ENCODE data around the gene EPS8L1.
"Not testable (repeated sequence)": the region's sequence is repeated elsewhere in the genome, so short reads cannot be mapped to it uniquely, and the experiment has no call there.

The EPS8L1 gene

DNA sequence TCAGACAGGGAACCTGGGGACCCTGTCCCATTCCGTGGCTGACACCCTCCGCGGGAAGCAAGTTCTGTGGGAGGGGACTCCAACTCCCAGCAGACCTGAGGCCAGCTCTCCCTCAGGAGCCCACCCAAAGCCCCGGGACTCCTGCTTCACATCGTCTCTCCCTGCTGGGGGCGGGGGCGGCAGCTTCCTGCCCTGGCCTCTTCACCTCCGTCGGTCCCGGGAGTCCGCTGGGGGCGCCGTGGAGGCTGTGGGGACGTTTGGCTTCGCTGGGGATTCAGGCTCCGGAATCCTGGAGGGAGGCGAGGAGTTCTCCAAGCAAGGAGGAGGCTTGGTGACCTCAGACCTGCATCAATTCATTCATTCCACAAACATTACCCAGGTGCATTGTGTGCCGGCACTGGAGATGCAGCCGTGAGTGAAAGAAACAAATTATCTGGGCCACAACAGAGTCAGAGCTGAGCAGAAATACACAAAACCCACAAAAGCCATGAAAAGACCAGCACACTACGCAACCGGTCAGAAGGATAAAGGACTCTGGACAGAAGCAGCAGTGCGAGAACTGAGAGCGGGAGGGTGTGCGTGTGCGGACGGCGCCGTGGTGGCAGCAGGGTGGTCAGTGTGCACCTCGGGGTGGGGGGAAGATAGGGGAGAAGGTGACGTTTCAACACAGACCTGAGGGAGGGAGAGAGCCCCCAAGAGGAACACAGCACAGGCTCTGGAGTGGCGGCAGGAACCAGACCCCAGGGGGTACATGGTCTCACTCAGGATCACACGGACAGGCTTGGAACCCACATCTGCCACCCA lies 19.0 kb downstream of the EPS8L1 start:
- no peak for DNase-seq (ENCODE audit: low spot score)

DNA sequence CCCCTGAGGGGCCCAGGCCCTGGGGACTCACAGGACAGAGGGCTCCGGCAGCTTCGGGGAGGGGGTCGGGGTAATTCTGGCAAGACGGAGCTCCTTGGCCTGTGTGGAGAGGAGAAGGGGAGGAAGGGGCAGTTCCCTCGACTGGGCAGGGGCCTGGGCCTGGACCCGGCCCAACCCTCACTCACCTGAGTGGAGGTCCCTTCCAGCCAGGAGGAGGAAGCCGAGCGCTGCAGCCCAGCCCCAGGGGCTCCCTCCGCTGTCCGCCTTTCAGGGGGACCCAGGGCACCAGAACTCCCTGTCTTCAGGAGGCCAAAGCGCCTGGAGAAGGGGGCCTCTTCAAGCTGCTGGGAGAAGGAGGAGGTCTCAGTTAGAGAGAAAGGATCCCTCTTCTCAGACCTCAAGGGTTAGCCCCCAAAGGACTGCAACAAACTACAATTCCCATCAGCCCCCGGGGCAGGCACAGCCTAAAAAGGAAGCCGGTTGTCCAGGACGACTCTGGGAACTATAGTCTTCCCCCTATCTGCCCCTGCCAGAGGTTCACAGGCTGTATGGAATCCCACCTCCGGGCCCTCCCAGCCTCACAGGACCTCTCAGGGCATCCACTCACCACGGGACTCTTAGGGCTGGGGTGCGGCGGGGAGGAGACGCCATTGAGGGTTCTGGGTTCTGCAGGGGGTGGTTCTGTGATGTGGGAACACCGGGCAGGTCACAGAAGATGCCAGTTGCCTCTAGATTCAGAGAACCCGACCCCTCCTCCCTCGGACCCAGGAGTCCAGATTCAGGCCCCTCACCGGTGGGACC lies 19.8 kb downstream of the EPS8L1 start:
- no peak for DNase-seq (ENCODE audit: low spot score)

DNA sequence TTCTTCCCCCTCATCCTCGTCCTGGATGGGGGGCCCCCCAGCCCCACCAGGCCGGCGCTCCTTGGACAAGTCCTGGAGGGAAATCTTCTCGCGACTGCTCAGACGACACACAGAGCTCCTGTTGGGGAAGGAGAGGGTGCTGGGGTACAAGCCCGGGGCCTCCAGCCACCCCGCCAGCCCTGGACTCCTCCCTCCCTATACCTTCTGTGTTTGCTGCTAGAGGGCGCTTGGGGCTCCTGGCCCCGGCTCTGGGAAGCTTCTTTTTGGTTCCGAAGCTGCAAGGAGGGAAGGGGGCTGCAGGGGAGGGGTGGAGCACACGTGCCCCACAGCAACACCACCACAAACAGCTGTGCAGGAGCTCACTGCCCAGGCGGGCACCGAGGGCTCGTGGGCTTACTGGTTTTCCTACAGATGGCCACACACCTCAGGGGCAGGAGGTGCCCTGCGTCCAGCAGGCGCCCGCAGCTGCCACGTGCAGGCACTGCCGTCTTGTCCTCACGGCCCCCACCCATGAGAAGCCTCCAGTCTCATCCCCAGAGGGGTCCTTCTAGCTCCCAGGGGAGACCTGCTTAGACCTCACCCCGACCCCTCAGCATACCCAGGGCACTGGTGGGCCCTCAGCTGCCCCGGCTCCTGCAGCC lies 20.5 kb downstream of the EPS8L1 start:
- DNase-seq (ENCODE audit: low spot score), result no peak

DNA sequence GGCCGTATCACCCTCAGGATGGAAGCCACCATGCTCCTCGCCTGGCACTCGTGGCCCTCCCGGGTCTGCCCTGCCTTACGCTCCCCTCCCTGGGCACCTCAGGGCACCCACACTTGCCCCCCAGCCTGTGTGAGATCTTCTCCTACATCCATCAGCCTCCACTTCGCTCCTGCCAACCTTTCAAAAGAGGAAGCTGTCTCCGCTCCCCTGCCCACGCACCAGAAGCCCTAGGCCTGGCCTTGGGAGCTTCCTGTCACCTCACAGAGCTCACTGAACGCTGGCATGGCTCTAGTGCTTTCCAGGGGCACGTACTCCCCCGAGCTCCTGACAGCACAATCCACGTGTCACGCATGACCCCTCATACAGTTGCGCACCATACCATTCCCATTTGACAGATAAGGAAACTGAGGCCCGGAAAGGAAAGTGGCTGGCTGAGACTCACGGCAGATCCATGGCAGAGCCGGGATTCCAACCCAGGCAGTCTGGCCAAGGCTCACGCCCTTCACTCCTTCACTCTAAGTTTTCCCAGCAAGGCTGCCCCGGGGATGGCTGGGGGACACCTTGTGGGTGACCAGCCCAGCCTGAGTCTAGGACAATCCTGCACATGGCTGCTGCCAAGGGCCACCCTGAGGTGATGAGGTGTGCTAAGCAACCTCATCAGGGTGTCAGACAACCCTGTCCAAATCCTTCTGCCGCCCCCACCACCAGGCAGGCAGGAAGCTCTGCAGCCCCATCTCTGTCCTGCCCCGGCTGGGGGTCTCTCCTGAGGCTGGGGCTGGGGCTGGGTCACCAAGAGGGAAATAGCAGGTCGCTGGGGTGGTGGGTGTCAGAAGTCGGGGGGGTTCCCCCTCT lies 22.4 kb downstream of the EPS8L1 start:
- no peak for DNase-seq (ENCODE audit: low spot score)

DNA sequence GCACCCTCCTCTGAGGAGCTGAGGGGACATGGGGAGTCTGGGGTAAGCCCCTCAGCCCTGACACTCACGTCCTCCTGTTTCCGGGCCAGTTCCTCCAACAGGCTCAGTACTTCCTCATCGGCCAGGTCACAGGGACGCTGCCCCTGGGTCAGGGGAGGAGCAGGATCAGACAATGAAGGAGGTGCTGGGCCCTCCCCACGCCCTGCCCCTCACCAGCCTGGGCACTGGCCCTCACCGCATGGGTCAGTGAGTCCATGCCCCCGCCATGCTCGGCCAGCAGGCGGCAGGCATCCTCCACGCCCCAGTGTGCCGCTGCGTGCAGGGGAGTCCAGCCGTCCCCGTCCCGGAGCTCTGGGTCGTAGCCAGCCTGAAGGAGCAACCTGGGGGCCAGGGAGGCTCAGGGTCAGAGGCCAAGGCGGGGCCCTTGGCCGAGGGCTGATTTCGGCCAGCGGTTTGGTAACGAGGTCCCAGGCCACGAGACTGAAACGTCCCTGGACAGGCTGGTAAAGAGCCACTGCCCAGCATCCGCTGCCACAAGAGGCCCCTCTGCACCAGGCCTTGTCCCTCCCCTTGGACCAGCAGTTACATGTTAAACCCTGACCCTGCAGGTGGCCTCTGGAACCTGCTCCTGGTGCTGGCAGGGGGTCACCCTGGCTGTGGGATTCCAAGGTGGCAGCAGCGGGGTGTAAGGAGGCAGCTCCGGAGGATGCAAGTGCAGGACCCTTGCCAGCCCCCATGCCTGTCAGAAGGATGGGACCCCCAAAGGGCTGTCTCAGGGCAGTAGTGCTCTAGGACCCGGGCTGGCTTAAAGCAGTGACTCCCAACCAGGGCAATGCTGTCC lies 23.3 kb downstream of the EPS8L1 start:
- no peak for DNase-seq (ENCODE audit: low spot score)

DNA sequence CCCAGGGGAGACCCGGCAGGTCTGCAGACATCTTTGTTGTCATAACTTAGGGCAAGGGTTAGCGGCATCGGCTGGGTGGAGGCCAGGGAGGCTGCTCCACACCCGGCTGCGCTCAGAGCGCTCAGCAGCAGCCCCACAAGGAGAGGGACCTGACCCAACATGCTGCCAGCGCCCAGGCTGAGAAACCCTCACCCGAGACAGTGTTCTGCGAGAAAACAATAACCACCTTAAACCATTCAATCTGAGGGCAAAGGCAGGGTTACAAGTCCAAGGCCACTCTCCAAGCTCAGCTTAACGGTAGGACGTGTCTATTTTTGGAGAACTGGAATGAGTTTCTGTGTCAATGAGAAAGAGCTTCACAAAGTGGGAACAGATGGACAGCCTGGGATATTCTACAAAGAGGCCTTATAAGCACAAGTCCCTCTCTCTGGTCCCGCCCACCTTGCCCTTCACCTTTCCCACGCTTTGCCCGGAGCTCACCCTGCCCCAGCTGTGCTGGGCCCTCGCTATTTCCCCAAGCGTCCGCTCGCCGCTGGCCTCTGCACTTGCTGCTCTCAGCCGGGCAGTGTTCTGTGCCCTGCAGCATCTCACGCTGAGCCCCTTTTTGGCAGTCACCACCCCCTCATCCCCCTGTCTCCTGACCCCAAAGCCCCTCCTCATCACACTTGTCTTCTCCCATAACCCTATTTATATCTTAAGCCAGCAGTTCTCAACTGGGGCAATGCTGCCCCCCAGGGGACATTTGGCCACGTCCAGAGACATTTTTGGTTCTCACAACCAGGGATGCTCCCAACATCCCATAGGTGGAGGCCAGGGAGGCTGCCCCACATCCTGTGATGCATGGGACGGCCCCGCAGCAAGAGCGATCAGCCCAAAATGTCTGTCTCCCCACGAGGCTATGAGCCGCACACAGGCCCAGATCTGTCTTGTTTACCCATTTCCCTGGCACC lies 24.2 kb downstream of the EPS8L1 start:
- no peak for DNase-seq (ENCODE audit: low spot score)

DNA sequence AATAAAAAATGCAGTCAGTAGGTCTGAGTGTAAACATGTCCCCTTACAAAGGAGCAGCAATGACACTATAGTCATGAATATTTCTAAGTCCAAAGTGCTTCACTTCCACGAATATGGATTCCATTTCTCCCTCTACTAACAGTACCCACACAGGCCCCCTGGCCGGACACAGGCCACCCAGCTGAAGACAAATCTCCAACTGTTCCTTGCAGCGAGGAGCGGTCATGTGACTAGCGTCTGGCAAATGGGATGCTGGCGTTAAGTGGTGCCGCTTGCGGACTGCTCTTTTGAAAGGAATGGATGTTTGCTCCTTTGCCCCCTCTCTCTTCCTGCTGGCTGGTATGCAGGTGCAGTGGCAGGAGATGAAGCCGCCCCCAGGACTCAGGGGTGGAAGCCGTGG lies 25.6 kb downstream of the EPS8L1 start:
- DNase-seq (ENCODE audit: low spot score), result no peak

DNA sequence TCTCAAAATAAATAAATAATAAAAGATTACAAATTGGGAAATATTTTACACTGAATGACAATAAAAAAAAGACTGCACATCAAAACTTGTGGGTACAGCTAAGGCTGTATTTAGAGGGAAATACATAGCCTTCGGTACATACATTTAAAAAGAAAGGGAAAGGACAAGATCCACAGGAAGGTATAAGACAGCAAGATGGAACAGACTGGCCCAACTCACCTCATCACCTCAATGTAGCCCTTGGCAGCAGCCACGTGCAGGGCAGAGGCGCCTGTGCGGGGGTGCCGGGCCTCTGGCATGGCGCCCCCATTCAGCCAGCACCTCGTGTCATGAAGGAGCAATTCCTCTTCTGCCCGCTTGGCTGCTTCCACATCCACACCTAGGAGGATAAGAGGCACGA lies 27.5 kb downstream of the EPS8L1 start:
- DNase-seq (ENCODE audit: low spot score), result no peak

DNA sequence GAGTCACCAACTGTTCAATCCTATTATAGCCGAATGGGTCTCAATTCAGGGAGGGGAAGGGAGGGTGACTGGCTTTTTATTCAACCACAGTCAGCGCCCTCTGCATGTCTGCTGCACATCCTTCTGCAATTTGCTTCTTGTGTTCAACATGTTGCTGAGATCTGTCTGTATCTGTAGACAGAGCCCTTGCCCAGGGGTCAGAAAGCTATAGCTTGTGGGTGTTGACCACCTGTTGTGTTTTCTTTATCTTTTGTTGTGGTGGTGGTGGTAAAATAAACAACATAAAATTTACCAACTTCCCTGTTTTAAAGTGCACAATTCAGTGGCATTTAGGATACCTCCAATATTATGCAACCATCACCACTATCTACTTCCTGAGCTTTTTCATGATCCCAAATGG lies 29.6 kb downstream of the EPS8L1 start:
- DNase-seq (ENCODE audit: low spot score), result no peak

DNA sequence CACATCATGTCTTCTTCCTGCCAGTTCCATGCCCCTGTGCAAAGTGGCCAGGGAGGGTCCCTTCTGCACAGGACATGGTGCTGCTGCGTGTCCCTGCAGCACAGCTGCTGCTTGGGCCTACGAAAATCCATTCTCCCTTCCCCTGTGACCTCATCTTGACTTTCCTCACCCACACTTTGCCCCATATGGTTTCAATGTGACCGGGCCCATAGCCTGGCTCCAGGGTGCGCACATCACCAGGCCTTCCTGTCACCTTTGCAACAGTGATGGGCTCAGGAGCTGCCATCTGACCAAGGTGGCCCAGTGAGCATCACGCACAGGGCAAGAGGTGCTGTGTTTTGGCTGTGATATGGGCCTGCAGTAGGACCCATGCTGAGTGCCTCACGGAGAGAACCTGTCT lies 30.9 kb downstream of the EPS8L1 start:
- DNase-seq (ENCODE audit: low spot score), result no peak

DNA sequence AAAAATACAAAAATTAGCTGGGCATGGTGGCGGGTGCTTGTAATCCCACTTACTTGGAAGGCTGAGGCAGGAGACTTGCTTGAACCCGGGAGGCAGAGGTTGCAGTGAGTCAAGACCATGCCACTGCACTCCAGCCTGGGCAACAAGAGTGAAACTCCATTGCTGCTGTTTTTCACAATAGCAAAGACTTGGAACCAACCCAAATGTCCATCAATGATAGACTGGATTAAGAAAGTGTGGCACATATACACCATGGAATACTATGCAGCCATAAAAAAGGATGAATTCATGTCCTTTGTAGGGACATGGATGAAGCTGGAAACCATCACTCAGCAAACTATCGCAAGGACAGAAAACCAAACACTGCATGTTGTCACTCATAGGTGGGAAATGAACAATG lies 31.6 kb downstream of the EPS8L1 start:
- DNase-seq (ENCODE audit: low spot score), result not testable (repeated sequence)

DNA sequence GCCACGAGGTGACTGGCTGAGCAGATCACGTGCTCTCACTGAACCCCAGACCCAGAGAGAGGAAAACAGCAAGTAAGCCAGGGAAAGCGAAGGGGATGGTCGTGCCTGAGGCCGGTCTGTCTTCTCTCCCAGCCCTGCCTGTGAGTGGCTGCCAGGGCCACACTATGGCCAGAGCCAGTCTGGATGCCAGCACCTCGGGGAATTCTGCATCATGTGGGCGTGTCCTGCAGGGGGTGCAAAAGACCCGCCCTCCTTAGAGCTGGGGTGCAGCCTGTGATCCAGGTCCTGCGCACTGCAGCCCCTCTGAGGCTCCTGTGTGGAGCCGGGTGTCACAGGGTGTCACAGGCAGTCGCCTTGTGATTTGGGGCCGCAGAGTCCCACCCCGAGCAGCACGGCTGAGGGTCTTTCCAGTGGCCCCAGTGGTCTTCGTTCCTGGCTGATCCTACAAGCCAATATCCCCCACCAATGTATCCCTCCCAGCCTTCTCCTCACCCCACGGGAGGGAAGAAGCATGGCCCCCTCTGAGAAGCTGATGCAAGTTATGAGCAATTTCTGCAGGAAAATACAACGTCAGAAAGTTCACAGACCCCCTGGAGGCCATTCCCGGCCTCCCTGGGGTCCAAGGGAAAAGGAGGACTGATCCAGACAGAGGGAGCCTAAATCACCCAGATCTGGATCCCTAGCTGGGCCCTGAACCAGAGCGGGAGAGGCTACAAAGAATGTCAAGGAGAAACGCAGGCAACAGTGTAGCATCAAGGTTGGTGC lies 34.0 kb downstream of the EPS8L1 start:
- DNase-seq (ENCODE audit: low spot score), result no peak

DNA sequence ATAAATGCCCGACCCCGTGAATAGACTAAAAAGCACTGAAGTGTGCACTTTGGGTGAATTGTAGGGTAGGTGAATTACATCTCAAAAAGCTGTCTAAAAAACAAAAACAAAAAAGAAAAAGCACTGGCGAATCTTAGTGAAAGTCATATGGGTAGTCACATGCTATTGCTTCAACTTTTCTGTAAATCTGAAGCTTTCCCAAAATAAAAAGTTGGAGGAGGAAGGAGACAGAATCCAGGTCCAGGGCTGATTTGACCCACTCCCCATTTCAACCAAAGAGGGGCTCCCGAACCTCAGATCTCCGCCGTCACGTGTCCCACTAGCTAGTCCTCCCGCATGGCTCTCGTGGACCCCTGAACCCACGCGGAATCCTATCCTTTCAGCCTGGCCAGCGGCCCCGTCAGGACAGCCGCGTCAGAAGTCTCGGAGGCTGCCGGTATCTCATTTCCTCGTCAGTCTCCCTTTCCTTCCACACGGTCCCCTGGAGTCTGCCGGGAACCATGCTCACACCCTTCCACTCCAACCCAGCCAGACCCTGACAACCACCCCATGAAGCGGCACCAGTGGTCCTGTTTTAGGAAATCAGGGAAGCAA lies 35.7 kb downstream of the EPS8L1 start:
- no peak for DNase-seq (ENCODE audit: low spot score)

DNA sequence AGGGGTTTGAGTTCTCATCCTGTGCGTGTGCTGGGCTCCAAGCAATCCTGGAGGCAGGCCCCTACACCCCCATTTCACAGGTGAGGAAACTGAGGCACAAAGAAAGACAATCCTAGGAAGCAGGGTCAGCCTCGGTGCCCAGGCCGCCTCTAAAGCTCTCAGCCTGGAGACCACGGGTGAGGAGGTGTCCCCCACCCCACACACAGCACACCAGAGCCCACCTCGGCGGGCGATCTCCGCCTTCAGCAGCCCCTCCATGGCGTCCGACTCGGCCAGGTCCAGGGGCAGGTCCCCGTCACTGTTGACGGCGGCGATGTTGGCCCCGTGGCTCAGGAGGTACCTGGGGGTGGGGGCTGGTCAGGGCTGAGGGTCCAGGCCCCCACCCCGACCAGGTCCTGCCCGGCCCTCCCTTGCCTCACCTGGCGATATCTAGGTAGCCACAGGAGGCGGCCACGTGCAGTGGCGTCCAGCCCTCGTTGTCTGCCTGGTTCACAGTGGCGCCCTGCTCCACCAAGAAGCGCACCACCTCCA lies 36.6 kb downstream of the EPS8L1 start:
- no peak for DNase-seq (ENCODE audit: low spot score)

DNA sequence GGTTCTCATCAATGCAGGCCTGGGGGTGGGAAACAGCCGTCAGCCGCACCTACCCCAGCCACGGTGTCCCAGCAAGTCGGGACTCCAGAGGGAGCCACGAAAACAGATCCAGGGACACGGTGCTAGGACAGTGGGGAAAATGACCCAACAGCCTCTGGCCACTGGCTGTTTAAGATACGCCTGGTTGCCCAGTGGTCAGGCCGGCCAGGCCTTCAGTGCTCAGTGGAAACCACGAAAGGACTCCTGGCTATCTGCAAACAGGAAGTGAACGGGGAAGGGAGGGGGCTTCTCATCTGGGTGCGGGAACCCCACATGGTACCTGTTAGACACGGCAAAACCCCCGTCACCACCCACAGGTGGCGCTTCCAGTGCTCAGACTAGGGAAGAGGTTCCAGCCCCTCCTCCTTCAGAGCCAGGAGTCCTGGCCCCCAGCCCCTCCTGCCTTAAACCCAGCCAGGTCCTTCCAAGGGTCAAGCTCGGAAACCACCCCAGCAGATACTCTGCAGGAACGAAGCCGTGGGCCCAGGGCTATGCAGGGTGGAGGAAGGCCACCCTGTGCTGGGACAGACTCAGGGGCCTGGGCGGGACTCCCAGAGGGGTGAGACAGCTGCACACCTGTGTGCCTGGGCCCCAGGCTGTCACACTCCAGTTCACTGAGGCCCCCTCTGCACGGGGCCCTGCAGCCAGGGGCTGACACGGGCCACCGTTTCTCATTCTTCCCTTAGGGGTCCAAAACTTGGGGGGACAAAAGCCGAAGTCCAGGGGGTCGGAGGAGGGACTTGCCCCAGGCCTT lies 37.3 kb downstream of the EPS8L1 start:
- no peak for DNase-seq (ENCODE audit: low spot score)

DNA sequence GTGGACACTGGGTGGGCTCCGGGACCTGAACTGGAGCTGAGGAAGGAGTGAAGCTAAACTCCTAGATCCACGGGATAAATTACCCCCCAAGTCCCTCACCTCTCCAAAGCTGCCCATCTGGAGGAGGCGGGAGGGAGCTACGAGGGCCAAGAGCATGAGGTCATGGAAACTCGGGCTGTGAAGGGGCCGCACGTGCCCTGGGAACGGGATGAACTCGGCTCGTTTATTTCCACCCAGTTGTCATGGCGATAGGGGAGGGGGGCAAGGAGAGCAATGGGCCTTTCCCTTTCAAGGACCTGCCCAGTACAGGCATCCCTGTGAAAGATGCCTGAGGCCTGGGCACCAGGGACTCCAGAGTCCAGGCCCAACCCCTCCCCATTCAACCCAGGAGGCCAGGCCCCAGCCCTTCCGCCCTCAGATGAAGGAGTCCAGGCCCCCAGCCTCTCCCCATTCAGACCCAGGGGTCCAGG lies 37.9 kb downstream of the EPS8L1 start:
- DNase-seq (ENCODE audit: low spot score), result no peak

DNA sequence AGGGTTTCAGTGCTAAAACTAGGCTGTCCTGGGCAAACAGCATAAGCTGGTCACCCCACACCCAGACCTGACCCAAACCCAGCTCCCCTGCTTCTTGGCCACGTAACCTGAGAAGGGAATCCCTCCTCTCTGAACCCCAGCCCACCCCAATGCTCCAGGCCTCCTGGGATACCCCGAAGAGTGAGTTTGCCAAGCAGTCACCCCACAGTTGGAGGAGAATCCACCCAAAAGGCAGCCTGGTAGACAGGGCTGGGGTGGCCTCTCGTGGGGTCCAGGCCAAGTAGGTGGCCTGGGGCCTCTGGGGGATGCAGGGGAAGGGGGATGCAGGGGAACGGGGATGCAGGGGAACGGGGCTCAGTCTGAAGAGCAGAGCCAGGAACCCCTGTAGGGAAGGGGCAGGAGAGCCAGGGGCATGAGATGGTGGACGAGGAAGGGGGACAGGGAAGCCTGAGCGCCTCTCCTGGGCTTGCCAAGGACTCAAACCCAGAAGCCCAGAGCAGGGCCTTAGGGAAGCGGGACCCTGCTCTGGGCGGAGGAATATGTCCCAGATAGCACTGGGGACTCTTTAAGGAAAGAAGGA lies 39.0 kb downstream of the EPS8L1 start:
- DNase-seq (ENCODE audit: low spot score), result no peak

Data from CD4-positive, alpha-beta T cell treated with Interleukin-15 for 4 hours (primary cell).